Ascending aorta (tissue), 2 donors: ENCODE data around the gene SMIM22. TPM values are rescaled to one million over a fixed set of nuclear protein-coding genes. Genes with fewer than 3 reads are reported as not detected.
"Not testable (repeated sequence)": the region's sequence is repeated elsewhere in the genome, so short reads cannot be mapped to it uniquely, and the experiment has no call there.

ENCODE experiments used
- DNase-seq, 2 donors: peaks; one replicate each; pipeline ENCODE4 v3.0.0-alpha.2; 2019; ENCODE audit warnings: low spot score in 2 of 2
- H3K27ac ChIP-seq, 2 donors: fragments of 200-600 bp; sonication (generic); one replicate each; pipeline ENCODE4 v1.5.1; 2016 to 2017; ENCODE audit warnings: mild to moderate bottlenecking in 1 of 2
- H3K27me3 ChIP-seq: fragments of 200-600 bp; sonication (generic); one replicate; pipeline ENCODE4 v1.5.1; 2017
- H3K36me3 ChIP-seq, 2 donors: fragments of 200-600 bp; sonication (generic); one replicate each; pipeline ENCODE4 v1.5.1; 2016
- H3K4me1 ChIP-seq, 2 donors: fragments of 200-600 bp; sonication (generic); one replicate each; pipeline ENCODE4 v1.5.1; 2016 to 2017; ENCODE audit warnings: mild to moderate bottlenecking in 1 of 2
- H3K4me3 ChIP-seq, 2 donors: fragments of 200-600 bp; sonication (generic); one replicate each; pipeline ENCODE4 v1.5.1; 2016 to 2017; ENCODE audit warnings: mild to moderate bottlenecking in 1 of 2
- H3K9me3 ChIP-seq, 2 donors: fragments of 200-600 bp; sonication (generic); one replicate each; pipeline ENCODE4 v1.5.1; 2016
- CTCF ChIP-seq, 3 experiments: fragments of 200-600 bp in 2 of 3; fragments of 450-650 bp in 1 of 3; sonication (generic) in 2 of 3; IDR thresholded peaks; one replicate each; pipeline ENCODE4 v1.5.1; 2016 to 2019; ENCODE audit warnings: antibody characterized with exemption in 3 of 3, mild to moderate bottlenecking in 1 of 3, moderate library complexity in 1 of 3
- intact Hi-C: fragments of 100-400 bp; cut with DNase I; formaldehyde crosslinking; loops from one replicate; pipeline ENCODE4 v1.15.1; 2023
- total RNA-seq: library from RNA; depleted of rRNA; stranded (reverse); fragments of >200 nt; gene quantifications from one replicate; pipeline ENCODE4 v1.1.0, GENCODE V29; 2016

SMIM22 gene
- total RNA-seq, 1 donor from 2014 or later: not detected

GRCh38 chr16:4777339-4778049, 17.7 kb upstream of the SMIM22 start:
- Histone ChIP-seq H3K27ac (no peak overlapping the region), H3K36me3 (no peaks in the 10 kb centered on the region), H3K4me1 (no peaks in the 10 kb centered on the region), H3K4me3 (no peak overlapping the region), H3K9me3 (no peaks in the 10 kb centered on the region), H3K27me3 (no peaks in the 10 kb centered on the region)
- intact Hi-C loops: no loop called here
- no peak for DNase-seq
- TF ChIP-seq CTCF (IDR thresholded peaks at IDR 0.05): no peak

GRCh38 chr16:4778050-4778392, 17.1 kb upstream of the SMIM22 start:
- Histone ChIP-seq H3K36me3 (no peaks in the 10 kb centered on the region), H3K4me3 (no peak overlapping the region), H3K27me3 (no peaks in the 10 kb centered on the region), H3K27ac (no peak overlapping the region), H3K9me3 (no peaks in the 10 kb centered on the region), H3K4me1 (no peaks in the 10 kb centered on the region)
- TF ChIP-seq CTCF (IDR thresholded peaks at IDR 0.05): no peak
- DNase-seq: no peak
- intact Hi-C loops: no loop called here

- intact Hi-C loops: no loop called here
- TF ChIP-seq CTCF (IDR thresholded peaks at IDR 0.05): no peak
- no peak for DNase-seq
Observed at GRCh38 chr16:4780235-4780634, 14.9 kb upstream of the SMIM22 start.

GRCh38 chr16:4783251-4783950, 11.8 kb upstream of the SMIM22 start:
- Histone ChIP-seq H3K27ac (no peak overlapping the region), H3K4me1 (no peaks in the 10 kb centered on the region), H3K36me3 (no peaks in the 10 kb centered on the region), H3K9me3 (no peaks in the 10 kb centered on the region), H3K4me3 (no peak overlapping the region), H3K27me3 (no peaks in the 10 kb centered on the region)
- DNase-seq: no peak
- intact Hi-C loops: no loop called here
- no peak for TF ChIP-seq CTCF (IDR thresholded peaks at IDR 0.05)

More at GRCh38 chr16:4780235-4780634, 14.9 kb upstream of the SMIM22 start:
- H3K27ac ChIP-seq: no peak overlapping the region
- no peak overlapping the region for H3K4me3 ChIP-seq
- H3K9me3 ChIP-seq: no peaks in the 10 kb centered on the region
- H3K36me3 ChIP-seq: no peaks in the 10 kb centered on the region
- H3K4me1 ChIP-seq: no peaks in the 10 kb centered on the region
- no peaks in the 10 kb centered on the region for H3K27me3 ChIP-seq

- no peak for DNase-seq
- TF ChIP-seq CTCF (IDR thresholded peaks at IDR 0.05): no peak
- intact Hi-C loops: no loop called here
- H3K4me1 ChIP-seq: no peaks in the 10 kb centered on the region
- no peaks in the 10 kb centered on the region for H3K27me3 ChIP-seq
- H3K36me3 ChIP-seq: no peaks in the 10 kb centered on the region
- no peak overlapping the region for H3K27ac ChIP-seq
- H3K4me3 ChIP-seq: no peak overlapping the region
- no peaks in the 10 kb centered on the region for H3K9me3 ChIP-seq
Observed at GRCh38 chr16:4783951-4784336, 11.2 kb upstream of the SMIM22 start.

GRCh38 chr16:4784444-4784987, 10.7 kb upstream of the SMIM22 start:
- DNase-seq, H3K36me3 ChIP-seq, H3K27ac ChIP-seq, intact Hi-C loops, H3K4me3 ChIP-seq, H3K27me3 ChIP-seq, H3K4me1 ChIP-seq, H3K9me3 ChIP-seq: not testable (repeated sequence)
